ENCODE data around the gene TMEM256. TPM values are rescaled to one million over a fixed set of nuclear protein-coding genes. Genes with fewer than 3 reads are reported as not detected.

Gene TMEM256
- 202 to 227 TPM (median 216 TPM) in 5 replicates for total RNA-seq (2022; extraction: Qiagen RNA extraction; ENCODE audit: low read depth)

DNA sequence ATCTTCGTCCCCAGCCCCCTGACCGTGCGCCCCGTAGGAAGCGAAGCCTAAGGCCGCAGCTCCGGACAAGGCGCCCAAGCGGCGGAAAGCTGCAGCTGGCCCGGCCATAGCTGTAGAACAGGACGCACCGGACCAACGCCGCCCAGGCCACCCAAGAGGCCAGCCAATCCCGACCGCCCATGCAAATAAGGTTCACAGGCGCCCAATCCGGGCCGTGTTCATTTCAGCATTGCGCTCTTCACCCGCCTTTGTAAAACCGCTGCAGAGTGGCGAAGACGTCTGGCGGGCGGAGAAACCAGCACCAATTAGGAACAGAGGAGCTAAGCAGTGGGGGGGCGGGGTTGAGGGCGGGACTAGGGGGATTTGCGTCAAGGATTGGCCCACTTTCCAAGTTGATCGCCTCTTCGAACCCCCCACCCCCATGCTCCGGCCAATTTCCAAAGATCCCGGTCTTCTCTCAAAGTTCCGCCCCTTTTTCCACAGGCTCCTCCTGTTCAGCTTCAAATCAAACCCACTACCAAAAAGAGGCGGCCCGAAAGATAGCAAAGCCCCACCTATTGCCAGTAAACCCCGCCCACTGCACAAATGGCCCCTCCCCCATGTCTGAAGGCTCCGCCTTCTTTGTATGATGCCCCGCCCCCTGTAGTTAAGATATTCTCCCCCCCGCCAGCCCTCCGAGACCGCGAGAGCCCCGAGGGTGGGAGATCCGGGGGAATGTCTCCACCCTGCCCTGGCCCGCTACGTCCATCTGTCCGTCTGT lies at the start of gene TMEM256:
TMEM256 (minus strand) TSS at position 121 of the 760 bp plus-strand sequence; CDS start at position 108, 13 bp downstream.

GRCh38 chr17:7444682-7445618 lies 41.1 kb upstream of the TMEM256 start, which contains the start of gene CHRNB1:
TSS of gene CHRNB1 (plus strand) at chr17:7445061. CDS start at chr17:7445128, 67 bp downstream.

DNA sequence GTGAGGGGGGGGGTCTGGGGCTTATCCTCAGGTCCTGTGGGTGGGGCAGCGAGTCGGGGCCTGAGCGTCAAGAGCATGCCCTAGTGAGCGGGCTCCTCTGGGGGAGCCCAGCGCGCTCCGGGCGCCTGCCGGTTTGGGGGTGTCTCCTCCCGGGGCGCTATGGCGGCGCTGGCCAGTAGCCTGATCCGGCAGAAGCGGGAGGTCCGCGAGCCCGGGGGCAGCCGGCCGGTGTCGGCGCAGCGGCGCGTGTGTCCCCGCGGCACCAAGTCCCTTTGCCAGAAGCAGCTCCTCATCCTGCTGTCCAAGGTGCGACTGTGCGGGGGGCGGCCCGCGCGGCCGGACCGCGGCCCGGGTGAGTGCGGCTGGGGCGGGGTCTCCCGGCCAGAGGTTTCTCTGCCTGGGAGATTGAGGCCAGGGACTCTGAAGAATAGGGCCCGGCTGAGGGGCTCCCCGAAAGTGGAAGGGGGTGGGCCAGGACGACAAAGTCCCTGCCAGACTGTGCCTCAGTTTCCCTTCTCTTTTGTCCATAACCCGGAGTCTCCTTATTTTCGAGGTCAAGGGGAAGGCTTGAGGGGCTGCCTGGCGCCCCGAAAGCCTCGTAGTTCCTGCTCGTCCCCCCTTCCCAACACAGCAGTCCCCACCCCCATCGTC lies 35.7 kb upstream of the TMEM256 start, which contains the start of gene FGF11:
FGF11 (plus strand) TSS at position 51 of the 651 bp plus-strand sequence; CDS start at position 160, 109 bp downstream.

GRCh38 chr17:7428557-7428956 lies 24.7 kb upstream of the TMEM256 start, which contains the start of gene SPEM3:
TSS of gene SPEM3 (plus strand) at chr17:7428857. CDS start at chr17:7428903, 46 bp downstream.

GRCh38 chr17:7425316-7425715 lies 21.4 kb upstream of the TMEM256 start, which contains the start of gene SPEM2:
TSS of gene SPEM2 (plus strand) at chr17:7425616. CDS start at chr17:7425689, 73 bp downstream.

DNA sequence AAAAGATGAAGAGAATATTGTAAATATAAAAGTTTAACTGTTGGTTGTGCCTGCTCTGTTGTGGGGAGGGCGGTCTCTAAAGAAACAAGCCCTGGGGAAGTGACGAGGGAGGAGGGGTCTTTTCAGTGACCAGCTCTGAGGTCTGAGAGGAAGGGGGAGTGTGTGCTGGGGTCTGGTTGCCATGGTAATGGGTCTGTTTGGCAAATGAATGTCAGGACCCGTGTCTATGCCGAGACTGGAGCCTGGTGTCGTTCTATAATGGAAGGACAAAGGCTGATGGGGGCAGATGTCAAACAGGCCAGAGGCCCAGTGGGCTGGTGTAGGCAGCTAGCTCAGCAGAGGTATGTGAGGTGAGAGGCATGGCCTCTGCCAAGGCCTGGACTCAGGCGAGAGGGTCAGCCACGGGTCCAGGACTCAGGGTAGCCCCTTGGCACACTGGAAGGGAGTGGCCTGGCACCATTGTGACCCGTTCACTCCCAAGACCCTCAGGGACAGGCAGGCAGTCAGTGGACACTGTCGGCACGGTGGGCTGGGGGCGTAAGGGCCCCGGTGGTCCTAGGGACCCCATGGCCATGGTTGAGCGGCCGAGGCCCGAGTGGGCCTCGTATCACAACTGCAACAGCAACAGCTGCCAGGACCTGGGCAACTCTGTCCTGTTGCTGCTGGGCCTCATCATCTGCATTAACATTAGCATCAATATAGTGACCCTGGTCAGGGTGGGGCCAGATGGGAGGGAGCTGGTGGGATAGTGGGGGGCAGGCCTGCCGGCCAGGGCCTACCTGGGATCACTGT lies 16.1 kb upstream of the TMEM256 start, which contains the start of gene SPEM1:
SPEM1 (plus strand) TSS at position 506 of the 792 bp plus-strand sequence; CDS start at position 567, 61 bp downstream.

DNA sequence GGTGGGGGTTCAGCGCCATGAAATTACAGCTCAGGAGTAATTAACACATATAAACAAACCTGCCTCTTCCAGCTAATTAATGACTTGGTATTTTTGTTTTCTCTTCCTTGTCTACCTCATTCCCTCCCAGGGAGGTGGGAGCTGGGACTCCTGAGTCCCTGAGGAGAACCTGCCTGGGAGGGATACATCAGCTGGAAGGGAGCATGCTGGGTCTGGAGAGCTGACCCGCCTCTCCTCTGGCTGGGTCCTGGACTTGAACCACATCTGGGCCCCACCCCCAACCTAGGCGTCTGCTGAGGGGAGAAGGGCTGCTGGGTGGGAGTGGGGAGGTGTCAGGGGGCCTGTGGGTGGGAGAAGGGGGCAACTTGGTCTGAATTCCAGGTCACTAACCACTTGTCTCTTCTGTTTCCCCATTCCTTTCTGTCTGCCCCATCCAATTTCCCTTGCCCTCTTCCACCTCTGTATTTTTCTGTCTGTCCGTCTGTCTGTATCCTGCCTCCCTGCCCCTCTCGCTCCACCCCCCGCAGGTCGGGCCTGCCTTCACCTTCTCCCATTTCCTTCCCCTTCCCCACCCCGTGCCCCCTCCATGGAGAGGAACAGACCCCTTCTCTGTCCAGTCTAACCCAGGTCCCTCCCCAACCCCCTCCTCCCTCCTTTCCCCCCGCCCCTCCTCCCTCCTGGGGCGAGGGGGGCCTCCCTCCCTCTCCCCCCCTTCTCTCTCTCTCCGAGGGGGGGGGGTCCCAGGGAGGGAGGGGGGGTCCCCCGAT lies 3.8 kb upstream of the TMEM256 start, which contains the start of gene NLGN2:
NLGN2 (plus strand) TSS at position 361 of the 767 bp plus-strand sequence. CDS start 411 bp downstream, outside the sequence.

DNA sequence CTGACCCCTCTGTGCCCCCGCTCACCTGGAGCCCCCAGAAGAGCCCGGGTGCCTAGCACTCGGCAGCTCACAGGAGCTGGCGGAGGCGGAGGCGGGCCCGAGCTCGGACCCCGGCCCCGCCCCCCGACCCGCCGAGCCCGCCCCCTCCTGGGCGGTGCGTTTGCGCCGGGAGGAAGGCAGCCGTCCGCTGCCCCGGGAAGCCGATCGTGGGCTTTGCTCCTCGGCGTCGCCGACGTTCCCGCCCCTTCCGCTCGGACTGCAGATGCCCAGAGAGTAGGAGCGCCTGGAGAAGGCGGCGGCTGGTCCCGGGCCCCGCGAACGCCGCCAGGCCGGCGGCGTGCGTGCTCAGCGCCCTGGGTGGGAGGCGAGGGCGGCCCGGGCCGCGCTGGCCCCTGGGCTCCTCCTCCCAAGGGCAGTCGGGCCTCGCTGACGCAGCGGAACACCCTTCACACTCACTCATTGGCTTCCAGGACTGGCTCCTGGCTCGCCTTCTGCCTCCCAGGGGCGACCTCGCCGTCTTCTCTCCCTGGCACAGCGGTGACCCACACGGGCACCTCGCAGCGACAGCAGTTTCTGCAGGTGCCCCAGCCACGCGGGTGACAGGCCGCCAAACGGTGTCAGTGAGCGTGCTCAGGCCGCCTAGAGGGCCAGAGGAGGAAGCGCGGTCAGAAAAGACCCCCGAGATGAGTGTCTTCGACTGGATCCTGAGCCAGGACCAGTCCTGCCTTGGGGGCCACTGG lies 9.3 kb downstream of the TMEM256 start, which contains the start of gene PLSCR3:
PLSCR3 (minus strand) TSS at position 74 of the 740 bp plus-strand sequence. CDS start 415 bp downstream, outside the sequence.

DNA sequence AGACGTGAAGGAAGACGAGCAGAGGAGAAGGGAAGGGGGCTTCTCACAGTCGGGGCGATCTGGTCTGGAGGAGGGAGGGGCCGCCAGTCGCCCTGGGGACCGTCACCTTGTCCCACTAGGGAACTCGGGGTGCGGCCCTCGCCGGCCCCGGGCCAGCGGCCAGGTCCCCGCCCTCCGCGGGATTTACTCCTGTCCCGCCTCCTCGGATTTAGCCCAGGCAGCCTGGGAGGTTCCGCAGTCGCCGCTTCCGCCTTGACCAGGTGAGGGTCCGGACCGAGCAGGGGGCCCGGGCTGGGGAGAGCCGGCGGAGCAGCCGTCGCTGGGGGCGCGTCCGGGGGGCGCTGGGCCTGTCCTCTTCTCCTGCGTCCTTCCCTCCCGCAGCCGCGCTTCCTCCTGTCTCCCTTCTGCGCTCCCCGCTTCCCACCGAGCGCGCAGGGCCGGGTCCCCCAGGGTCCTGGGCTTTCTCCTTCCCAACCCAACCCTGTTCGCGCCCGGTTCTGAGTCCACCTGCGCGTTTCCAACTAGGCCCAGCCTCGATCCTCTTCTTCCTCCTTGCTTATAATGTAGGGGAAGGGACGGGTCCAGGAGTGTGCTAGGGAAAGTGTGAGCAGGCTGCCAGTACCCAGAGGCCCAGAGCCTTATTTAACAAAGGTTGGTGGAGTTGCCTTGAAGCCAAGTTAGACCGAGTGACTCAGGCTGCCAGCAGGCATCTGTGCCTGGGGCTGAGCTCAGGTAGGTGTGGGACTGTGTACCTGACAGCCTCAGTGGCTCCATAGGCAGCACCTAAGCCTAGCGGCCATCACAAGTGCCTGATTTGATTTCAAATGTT lies 22.8 kb downstream of the TMEM256 start, which contains the start of gene TNK1:
TNK1 (plus strand) TSS at position 235 of the 829 bp plus-strand sequence. CDS start 1,838 bp downstream, outside the sequence.

DNA sequence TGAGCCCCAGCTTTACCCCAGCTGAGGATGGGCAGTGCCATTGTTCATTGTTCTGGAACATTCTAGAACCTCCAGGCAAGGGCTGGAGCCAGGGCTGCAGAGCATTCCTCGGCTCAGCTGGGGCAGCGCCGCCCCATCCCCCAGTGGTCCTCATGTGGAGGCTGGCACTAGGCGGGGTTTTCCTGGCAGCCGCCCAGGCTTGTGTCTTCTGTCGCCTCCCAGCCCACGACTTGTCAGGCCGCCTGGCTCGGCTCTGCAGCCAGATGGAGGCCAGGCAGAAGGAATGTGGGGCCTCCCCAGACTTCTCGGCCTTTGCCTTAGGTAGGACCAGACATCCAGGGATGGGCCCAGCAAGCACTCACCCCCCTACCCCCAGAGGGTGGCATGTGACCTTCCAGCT lies 48.8 kb downstream of the TMEM256 start, which contains the start of gene TMEM95:
TMEM95 (plus strand) TSS at position 104 of the 400 bp plus-strand sequence; CDS start at position 153, 49 bp downstream.

Other genes with a start within 250 kb of the TMEM256 start
- 0.78 to 1.4 TPM (median 0.87 TPM) in 5 replicates for gene ASGR1, start 224.7 kb downstream of the TMEM256 start, total RNA-seq (2022; extraction: Qiagen RNA extraction; ENCODE audit: low read depth)
- 4.8 to 8.2 TPM (median 6.7 TPM) in 5 replicates for gene DLG4, start 184.3 kb downstream of the TMEM256 start, total RNA-seq (2022; extraction: Qiagen RNA extraction; ENCODE audit: low read depth)
- 328 to 426 TPM (median 419 TPM) in 5 replicates for gene ACADVL, start 184.2 kb downstream of the TMEM256 start, total RNA-seq (2022; extraction: Qiagen RNA extraction; ENCODE audit: low read depth)
- 31.8 to 38.4 TPM (median 37.3 TPM) in 5 replicates for gene DVL2, start 169.6 kb downstream of the TMEM256 start, total RNA-seq (2022; extraction: Qiagen RNA extraction; ENCODE audit: low read depth)
- gene PHF23, start 164.6 kb downstream of the TMEM256 start, total RNA-seq (2022; extraction: Qiagen RNA extraction; ENCODE audit: low read depth): 80.8 to 113 TPM (median 94.7 TPM) in 5 replicates
- gene GABARAP, start 161.6 kb downstream of the TMEM256 start, total RNA-seq (2022; extraction: Qiagen RNA extraction; ENCODE audit: low read depth): 629 to 795 TPM (median 688 TPM) in 5 replicates
- 209 to 247 TPM (median 236 TPM) in 5 replicates for gene CTDNEP1, start 152.4 kb downstream of the TMEM256 start, total RNA-seq (2022; extraction: Qiagen RNA extraction; ENCODE audit: low read depth)
- 124 to 134 TPM (median 126 TPM) in 5 replicates for gene ELP5, start 151.9 kb downstream of the TMEM256 start, total RNA-seq (2022; extraction: Qiagen RNA extraction; ENCODE audit: low read depth)
- gene CLDN7, start 141.6 kb downstream of the TMEM256 start, total RNA-seq (2022; extraction: Qiagen RNA extraction; ENCODE audit: low read depth): 1.7 to 2.5 TPM (median 2.1 TPM) in 5 replicates
- 0.17 to 0.64 TPM (median 0.45 TPM) in 5 replicates for gene SLC2A4, start 122.4 kb downstream of the TMEM256 start, total RNA-seq (2022; extraction: Qiagen RNA extraction; ENCODE audit: low read depth)
- gene YBX2, start 109.5 kb downstream of the TMEM256 start, total RNA-seq (2022; extraction: Qiagen RNA extraction; ENCODE audit: low read depth): 0.22 to 0.91 TPM (median 0.52 TPM) in 5 replicates
- gene EIF5A, start 96.5 kb downstream of the TMEM256 start, total RNA-seq (2022; extraction: Qiagen RNA extraction; ENCODE audit: low read depth): 1,622 to 1,789 TPM (median 1,677 TPM) in 5 replicates
- 84.7 to 101 TPM (median 95.3 TPM) in 5 replicates for gene GPS2, start 88.7 kb downstream of the TMEM256 start, total RNA-seq (2022; extraction: Qiagen RNA extraction; ENCODE audit: low read depth)
- 25.3 to 31.6 TPM (median 30.1 TPM) in 5 replicates for gene NEURL4, start 74.8 kb downstream of the TMEM256 start, total RNA-seq (2022; extraction: Qiagen RNA extraction; ENCODE audit: low read depth)
- gene ACAP1, start 67.6 kb downstream of the TMEM256 start, total RNA-seq (2022; extraction: Qiagen RNA extraction; ENCODE audit: low read depth): 1.7 to 5.4 TPM (median 3.1 TPM) in 5 replicates
- 9.4 to 13.4 TPM (median 10.7 TPM) in 5 replicates for gene KCTD11, start 51.9 kb downstream of the TMEM256 start, total RNA-seq (2022; extraction: Qiagen RNA extraction; ENCODE audit: low read depth)
- not detected in 5 replicates for gene TMEM95, start 48.9 kb downstream of the TMEM256 start, total RNA-seq (2022; extraction: Qiagen RNA extraction; ENCODE audit: low read depth)
- 1.4 to 2.0 TPM (median 1.5 TPM) in 5 replicates for gene TNK1, start 23.0 kb downstream of the TMEM256 start, total RNA-seq (2022; extraction: Qiagen RNA extraction; ENCODE audit: low read depth)
- gene PLSCR3, start 9.6 kb downstream of the TMEM256 start, total RNA-seq (2022; extraction: Qiagen RNA extraction; ENCODE audit: low read depth): 38.1 to 44.3 TPM (median 41.3 TPM) in 5 replicates
- gene NLGN2, start 3.7 kb upstream of the TMEM256 start, total RNA-seq (2022; extraction: Qiagen RNA extraction; ENCODE audit: low read depth): 13.2 to 18.5 TPM (median 17.1 TPM) in 5 replicates
- gene SPEM1, start 16.2 kb upstream of the TMEM256 start, total RNA-seq (2022; extraction: Qiagen RNA extraction; ENCODE audit: low read depth): 0.14 TPM in 1 of 5 replicates, not detected in the others
- gene SPEM2, start 21.5 kb upstream of the TMEM256 start, total RNA-seq (2022; extraction: Qiagen RNA extraction; ENCODE audit: low read depth): 0.14 TPM in 1 of 5 replicates, not detected in the others
- gene SPEM3, start 24.8 kb upstream of the TMEM256 start, total RNA-seq (2022; extraction: Qiagen RNA extraction; ENCODE audit: low read depth): not detected in 5 replicates
- gene TMEM102, start 31.3 kb upstream of the TMEM256 start, total RNA-seq (2022; extraction: Qiagen RNA extraction; ENCODE audit: low read depth): 10.2 to 13.7 TPM (median 12.1 TPM) in 5 replicates
- 0.43 to 1.3 TPM (median 1.1 TPM) in 5 replicates for gene FGF11, start 35.4 kb upstream of the TMEM256 start, total RNA-seq (2022; extraction: Qiagen RNA extraction; ENCODE audit: low read depth)
- gene CHRNB1, start 41.0 kb upstream of the TMEM256 start, total RNA-seq (2022; extraction: Qiagen RNA extraction; ENCODE audit: low read depth): 7.3 to 11.0 TPM (median 9.1 TPM) in 5 replicates
- 18.5 to 23.4 TPM (median 22.7 TPM) in 5 replicates for gene ZBTB4, start 75.5 kb upstream of the TMEM256 start, total RNA-seq (2022; extraction: Qiagen RNA extraction; ENCODE audit: low read depth)
- gene SLC35G6, start 77.3 kb upstream of the TMEM256 start, total RNA-seq (2022; extraction: Qiagen RNA extraction; ENCODE audit: low read depth): not detected in 5 replicates
- 63.4 to 76.8 TPM (median 71.8 TPM) in 5 replicates for gene POLR2A, start 80.3 kb upstream of the TMEM256 start, total RNA-seq (2022; extraction: Qiagen RNA extraction; ENCODE audit: low read depth)
- gene TNFSF12, start 145.0 kb upstream of the TMEM256 start, total RNA-seq (2022; extraction: Qiagen RNA extraction; ENCODE audit: low read depth): 9.1 to 12.2 TPM (median 10.8 TPM) in 5 replicates
- 0.37 to 1.1 TPM (median 0.87 TPM) in 5 replicates for gene TNFSF13, start 154.7 kb upstream of the TMEM256 start, total RNA-seq (2022; extraction: Qiagen RNA extraction; ENCODE audit: low read depth)
- 85.2 to 101 TPM (median 93.8 TPM) in 5 replicates for gene SENP3, start 157.8 kb upstream of the TMEM256 start, total RNA-seq (2022; extraction: Qiagen RNA extraction; ENCODE audit: low read depth)
- 25.6 to 35.0 TPM (median 28.2 TPM) in 5 replicates for gene CD68, start 175.5 kb upstream of the TMEM256 start, total RNA-seq (2022; extraction: Qiagen RNA extraction; ENCODE audit: low read depth)
- gene MPDU1, start 179.8 kb upstream of the TMEM256 start, total RNA-seq (2022; extraction: Qiagen RNA extraction; ENCODE audit: low read depth): 112 to 145 TPM (median 126 TPM) in 5 replicates
- gene SOX15, start 186.0 kb upstream of the TMEM256 start, total RNA-seq (2022; extraction: Qiagen RNA extraction; ENCODE audit: low read depth): 0.13 to 0.30 TPM (median 0.14 TPM) in 5 replicates
- 44.0 to 59.8 TPM (median 56.2 TPM) in 5 replicates for gene FXR2, start 210.8 kb upstream of the TMEM256 start, total RNA-seq (2022; extraction: Qiagen RNA extraction; ENCODE audit: low read depth)
- 65.1 to 91.4 TPM (median 81.4 TPM) in 5 replicates for gene SAT2, start 223.7 kb upstream of the TMEM256 start, total RNA-seq (2022; extraction: Qiagen RNA extraction; ENCODE audit: low read depth)
- gene SHBG, start 226.0 kb upstream of the TMEM256 start, total RNA-seq (2022; extraction: Qiagen RNA extraction; ENCODE audit: low read depth): 0.29 to 1.1 TPM (median 0.42 TPM) in 5 replicates
- gene ATP1B2, start 246.8 kb upstream of the TMEM256 start, total RNA-seq (2022; extraction: Qiagen RNA extraction; ENCODE audit: low read depth): 0.12 to 0.42 TPM (median 0.26 TPM) in 5 replicates